PC-9 (cell line): ENCODE measurements around the gene POM121L2. TPM values are rescaled to one million over a fixed set of nuclear protein-coding genes. Genes with fewer than 3 reads are reported as not detected.

Experiments used
- BruUV-seq: library from RNA; stranded (reverse); fragments of 400-500 nt; replicated peaks from 2 replicates; lab custom pipeline; 2021; lab: Mats Ljungman, UMichigan
- CTCF ChIA-PET: fragments of 300-600 bp; sonication (Branson Sonifier 250); formaldehyde crosslinking; loops from one replicate; lab custom pipeline; 2022; ENCODE audit warnings: antibody characterized with exemption; lab: Charles Lee
- POLR2A ChIA-PET: fragments of 300-600 bp; sonication (Branson Sonifier 250); formaldehyde crosslinking; loops from one replicate; lab custom pipeline; 2022; ENCODE audit warnings: antibody characterized with exemption; ENCODE audit not compliant: unreplicated experiment; lab: Charles Lee
- DNase-seq, 2 experiments: peaks; one replicate each; pipeline versions ENCODE4 v3.0.0 to v3.0.0-alpha.2; 2015 to 2022; ENCODE audit warnings: mixed read lengths in 1 of 2
- H2AFZ ChIP-seq: fragments of 200-600 bp; sonication (generic); 2 replicates; pipeline ENCODE4 v1.8.1; 2017; ENCODE audit warnings: antibody characterized with exemption
- H3F3A ChIP-seq: fragments of 200-600 bp; sonication (generic); 2 replicates; pipeline ENCODE4 v1.8.1; 2017; ENCODE audit warnings: antibody characterized with exemption, mild to moderate bottlenecking, low read depth; ENCODE audit not compliant: insufficient read depth
- H3K27ac ChIP-seq: fragments of 200-600 bp; sonication (generic); 2 replicates; pipeline ENCODE4 v1.6.1; 2016; ENCODE audit warnings: mixed run types
- H3K27me3 ChIP-seq: fragments of 200-600 bp; sonication (generic); 2 replicates; pipeline ENCODE4 v1.6.1; 2016; ENCODE audit warnings: low read depth, mixed run types; ENCODE audit not compliant: insufficient read depth
- H3K36me3 ChIP-seq: fragments of 200-600 bp; sonication (generic); 2 replicates; pipeline ENCODE4 v1.6.1; 2016; ENCODE audit warnings: low read depth, mixed run types
- H3K4me1 ChIP-seq: fragments of 200-600 bp; sonication (generic); replicated peaks from 2 replicates; pipeline ENCODE4 v1.6.1; 2016; ENCODE audit warnings: mixed run types; ENCODE audit not compliant: insufficient read depth
- H3K4me2 ChIP-seq: fragments of 200-600 bp; sonication (generic); 2 replicates; pipeline ENCODE4 v1.6.1; 2017; ENCODE audit warnings: mixed run types
- H3K4me3 ChIP-seq: fragments of 200-600 bp; sonication (generic); 2 replicates; pipeline ENCODE4 v1.6.1; 2016; ENCODE audit warnings: mixed run types
- H3K79me2 ChIP-seq: fragments of 200-600 bp; sonication (generic); 2 replicates; pipeline ENCODE4 v1.6.1; 2017; ENCODE audit warnings: low read depth, mixed run types
- H3K9me2 ChIP-seq: fragments of 200-600 bp; sonication (generic); 2 replicates; pipeline ENCODE4 v1.8.1; 2017; ENCODE audit warnings: mild to moderate bottlenecking; ENCODE audit not compliant: insufficient read depth
- H3K9me3 ChIP-seq: fragments of 200-600 bp; sonication (generic); 2 replicates; pipeline ENCODE4 v1.8.1; 2016; ENCODE audit warnings: low read depth; ENCODE audit not compliant: insufficient read depth
- H4K20me1 ChIP-seq: fragments of 200-600 bp; sonication (generic); 2 replicates; pipeline ENCODE4 v1.8.1; 2017; ENCODE audit not compliant: insufficient read depth
- EZH2 ChIP-seq: fragments of 200-600 bp; sonication (generic); IDR thresholded peaks from 2 replicates; pipeline ENCODE4 v1.8.0; 2017; ENCODE audit warnings: antibody characterized with exemption, low read depth
- intact Hi-C: fragments of 100-400 bp; cut with micrococcal nuclease; formaldehyde crosslinking; loops from one replicate; pipeline ENCODE4 v1.10.0; 2022; ENCODE audit not compliant: unreplicated experiment
- total RNA-seq: library from RNA; stranded (reverse); gene quantifications from 2 replicates; pipeline ENCODE4 v1.2.3, GENCODE V29; 2021
- TF ChIP-seq, protein P1 (sequence below): fragments of 200-600 bp; sonication (generic); conservative IDR thresholded peaks from 2 replicates; pipeline ENCODE4 v1.6.1; 2017; ENCODE audit warnings: mixed run types, antibody characterized with exemption, mild to moderate bottlenecking, moderate library complexity

POM121L2 gene
- total RNA-seq, 1 experiment from 2014 or later: 0.26 TPM

- no peaks in the 10 kb centered on the region for H3K79me2 ChIP-seq
- ChIA-PET CTCF (interaction anchor here (0.6 to 0.8 kb wide), 2 partner anchors 54 to 1487 kb away, joined by 3 read pairs; no protein-coding TSS in a partner anchor), POLR2A (interaction anchor here (0.7 kb wide), 1 partner anchor 604 kb away, joined by 3 read pairs; a partner anchor contains a TSS)
- H2AFZ ChIP-seq: peak overlapping the region; percentile 93
- H4K20me1 ChIP-seq: no peaks in the 10 kb centered on the region
- no peaks in the 10 kb centered on the region for H3K9me2 ChIP-seq
- peak overlapping the region; percentile 97 for H3K4me2 ChIP-seq
- peaks cover 20% of the 10 kb centered on the region; the same call in 1 of the 2 replicates for H3K4me1 ChIP-seq
- DNase-seq: no peak
- BruUV-seq: no TSS peak
- no peaks in the 10 kb centered on the region for H3K36me3 ChIP-seq
- peaks cover 12% of the 10 kb centered on the region; the same call in 1 of the 2 replicates for H3F3A ChIP-seq
- H3K27me3 ChIP-seq: no peaks in the 10 kb centered on the region
- no peak overlapping the region for H3K27ac ChIP-seq
- peak overlapping the region; percentile 89 for H3K4me3 ChIP-seq
- TF ChIP-seq EZH2: no peak
- TF ChIP-seq, protein P1, sequence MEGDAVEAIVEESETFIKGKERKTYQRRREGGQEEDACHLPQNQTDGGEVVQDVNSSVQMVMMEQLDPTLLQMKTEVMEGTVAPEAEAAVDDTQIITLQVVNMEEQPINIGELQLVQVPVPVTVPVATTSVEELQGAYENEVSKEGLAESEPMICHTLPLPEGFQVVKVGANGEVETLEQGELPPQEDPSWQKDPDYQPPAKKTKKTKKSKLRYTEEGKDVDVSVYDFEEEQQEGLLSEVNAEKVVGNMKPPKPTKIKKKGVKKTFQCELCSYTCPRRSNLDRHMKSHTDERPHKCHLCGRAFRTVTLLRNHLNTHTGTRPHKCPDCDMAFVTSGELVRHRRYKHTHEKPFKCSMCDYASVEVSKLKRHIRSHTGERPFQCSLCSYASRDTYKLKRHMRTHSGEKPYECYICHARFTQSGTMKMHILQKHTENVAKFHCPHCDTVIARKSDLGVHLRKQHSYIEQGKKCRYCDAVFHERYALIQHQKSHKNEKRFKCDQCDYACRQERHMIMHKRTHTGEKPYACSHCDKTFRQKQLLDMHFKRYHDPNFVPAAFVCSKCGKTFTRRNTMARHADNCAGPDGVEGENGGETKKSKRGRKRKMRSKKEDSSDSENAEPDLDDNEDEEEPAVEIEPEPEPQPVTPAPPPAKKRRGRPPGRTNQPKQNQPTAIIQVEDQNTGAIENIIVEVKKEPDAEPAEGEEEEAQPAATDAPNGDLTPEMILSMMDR: no peak
- H3K9me3 ChIP-seq: no peaks in the 10 kb centered on the region
- intact Hi-C loops: no loop called here
Measured at GRCh38 chr6:27288136-27289044, 23.7 kb downstream of the POM121L2 start.

DNA sequence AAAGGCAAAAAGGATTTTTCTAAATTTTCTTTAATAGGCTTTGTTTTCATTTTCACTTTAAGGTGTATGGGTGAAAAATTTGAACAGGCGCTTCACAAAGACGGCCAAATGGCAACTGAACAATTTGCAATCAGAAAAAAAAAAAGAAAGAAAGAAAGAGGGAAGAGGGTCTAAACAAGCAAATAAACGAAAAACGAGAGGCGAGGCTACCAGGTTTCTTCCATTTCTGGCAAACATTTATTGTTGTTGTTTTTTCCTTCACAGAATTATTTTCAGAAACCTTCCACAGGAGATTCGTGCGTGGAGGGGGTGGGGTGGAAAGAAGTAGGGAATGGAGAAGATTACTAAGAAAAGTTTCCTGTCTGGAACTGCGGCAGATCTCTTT is 24.3 kb downstream of the POM121L2 start:
- Histone ChIP-seq H3K4me2 (peak overlapping the region; percentile 97), H3K27ac (no peak overlapping the region), H3F3A (peaks cover 8% of the 10 kb centered on the region; the same call in 1 of the 2 replicates), H3K9me2 (no peaks in the 10 kb centered on the region), H4K20me1 (no peaks in the 10 kb centered on the region), H3K79me2 (no peaks in the 10 kb centered on the region), H3K9me3 (no peaks in the 10 kb centered on the region), H3K4me3 (peak overlapping the region; percentile 89), H3K4me1 (peaks cover 13% of the 10 kb centered on the region; the same call in 1 of the 2 replicates), H2AFZ (peak overlapping the region; percentile 93), H3K27me3 (no peaks in the 10 kb centered on the region), H3K36me3 (no peaks in the 10 kb centered on the region)
- intact Hi-C loops: no loop called here
- BruUV-seq: no TSS peak
- DNase-seq: no peak
- CTCF ChIA-PET: no interaction called here
- POLR2A ChIA-PET: no interaction called here
- no peak for TF ChIP-seq EZH2
- TF ChIP-seq, protein P1: no peak

- H3K4me1 ChIP-seq: peaks cover 13% of the 10 kb centered on the region; the same call in 1 of the 2 replicates
- POLR2A ChIA-PET: no interaction called here
- CTCF ChIA-PET: no interaction called here
- H3K9me3 ChIP-seq: no peaks in the 10 kb centered on the region
- no peak overlapping the region for H3K27ac ChIP-seq
- no peaks in the 10 kb centered on the region for H3K36me3 ChIP-seq
- H3K79me2 ChIP-seq: no peaks in the 10 kb centered on the region
- no peaks in the 10 kb centered on the region for H3K27me3 ChIP-seq
- no peak for DNase-seq
- TF ChIP-seq, protein P1: no peak
- no peak for TF ChIP-seq EZH2
- H3F3A ChIP-seq: peaks cover 6% of the 10 kb centered on the region; the same call in 1 of the 2 replicates
- no peak overlapping the region for H2AFZ ChIP-seq
- intact Hi-C loops: no loop called here
- no peak overlapping the region for H3K4me3 ChIP-seq
- no peaks in the 10 kb centered on the region for H3K9me2 ChIP-seq
- no peaks in the 10 kb centered on the region for H4K20me1 ChIP-seq
- no peak overlapping the region for H3K4me2 ChIP-seq
- no TSS peak for BruUV-seq
Measured at GRCh38 chr6:27286141-27286540, 25.9 kb downstream of the POM121L2 start.
